ENCODE results near the gene FBXL4. TPM values are rescaled to one million over a fixed set of nuclear protein-coding genes. Genes with fewer than 3 reads are reported as not detected.

The FBXL4 gene
- total and polyA plus RNA-seq, 10 of the 15 experiments (the other 5 are each of a cell fraction or from before 2014, with no cell fraction given): 2.9 to 16.9 (median 7.2) TPM

DNA sequence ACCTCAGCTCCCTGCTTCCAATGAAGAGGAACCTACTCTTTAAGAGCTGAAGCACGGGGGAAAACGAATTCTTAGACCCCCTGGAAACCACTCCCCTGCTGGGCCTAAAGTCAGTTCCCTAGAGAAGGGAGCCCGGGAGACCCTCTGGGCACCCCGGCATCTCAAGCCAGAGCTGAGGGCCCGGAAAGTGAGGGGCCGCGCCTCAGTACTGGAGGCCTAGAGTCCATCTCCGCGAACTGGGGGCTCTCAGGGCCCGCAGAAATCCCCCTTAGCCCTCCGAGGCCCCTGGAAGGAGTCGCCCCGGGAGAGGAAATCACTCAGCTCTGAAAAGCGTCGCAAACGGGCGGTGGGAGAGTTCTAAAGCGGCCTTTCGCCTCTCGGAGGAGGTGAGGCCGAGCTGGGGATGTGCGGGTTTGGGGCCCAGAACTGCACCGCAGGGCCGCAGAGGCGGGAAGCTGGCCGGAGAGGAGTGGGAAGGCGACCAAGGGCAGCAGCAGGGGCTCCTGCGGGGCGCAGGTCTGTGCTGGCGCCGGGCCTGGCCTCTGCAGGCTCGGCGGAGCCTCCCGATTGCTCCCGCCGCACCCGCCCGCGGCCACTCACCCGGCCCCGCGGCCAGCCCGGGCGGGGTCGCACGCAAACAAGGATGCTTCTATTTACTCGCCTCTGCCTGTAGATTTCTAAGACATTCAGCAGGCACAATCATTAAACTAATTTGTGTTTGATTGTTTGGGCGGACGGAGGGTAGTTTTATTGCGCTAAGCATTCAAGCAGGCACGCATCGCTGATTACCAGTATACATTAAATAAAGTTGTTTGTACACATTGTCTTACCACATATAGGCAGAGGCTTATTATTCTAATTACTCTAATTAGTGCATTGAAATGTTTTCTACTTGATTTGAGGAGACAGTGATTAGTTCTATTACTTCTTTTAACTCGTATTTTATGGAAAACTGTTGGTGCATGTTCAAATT lies 104.2 kb downstream of the FBXL4 start:
- ATAC-seq (no peak), DNase-seq (ENCODE audit: low read depth, low spot score) (no peak), FAIRE-seq (no peak)
- Histone ChIP-seq H3K79me2 (ENCODE audit: control insufficient read depth, insufficient read depth, low read length) (no peaks in the 10 kb centered on the region), H3K9me3 (replicated peaks; ENCODE audit: control insufficient read depth, insufficient read depth, low read length) (no peaks in the 10 kb centered on the region), H3K4me3 (no peak overlapping the region), H4K20me1 (ENCODE audit: control insufficient read depth, insufficient read depth) (no peaks in the 10 kb centered on the region), H3K27ac (ENCODE audit: control insufficient read depth, insufficient read depth) (no peak overlapping the region), H3K27me3 (replicated peaks in 1 of 2; ENCODE audit: control insufficient read depth in 2 of 2, insufficient read depth in 2 of 2, low read length in 1 of 2) (peaks cover 8 to 33% of the 10 kb centered on the region in 2 experiments), H3K4me1 (ENCODE audit: control insufficient read depth, insufficient read depth, low read length) (no peaks in the 10 kb centered on the region), H3K4me2 (ENCODE audit: control insufficient read depth, insufficient read depth) (no peak overlapping the region), H3K36me3 (ENCODE audit: control insufficient read depth in 2 of 2, insufficient read depth in 2 of 2, low read length in 1 of 2) (no peaks in the 10 kb centered on the region), H2AFZ (ENCODE audit: control insufficient read depth, low read depth, low read length) (no peak overlapping the region), H3K9ac (ENCODE audit: control insufficient read depth, insufficient read depth, low read length) (no peak overlapping the region)
- SMC1A ChIA-PET (ENCODE audit: uncharacterized antibody, unreplicated experiment): no interaction called here
- in situ Hi-C loops (cut with MboI) (no loop called here), intact Hi-C loops (cut with micrococcal nuclease; ENCODE audit: unreplicated experiment) (loop anchor here (10.0 kb wide), 1 partner anchor 389 kb away; no protein-coding TSS in a partner anchor)
- CTCF ChIA-PET: interaction anchor here (0.6 to 0.7 kb wide), 3 partner anchors 9 to 887 kb away, joined by 3 read pairs; no protein-coding TSS in a partner anchor
- POLR2A ChIA-PET: no interaction called here
- no TSS peak for BruUV-seq (replicated peaks)
- WGBS (ENCODE audit: insufficient coverage, insufficient replicate concordance, low lambda C conversion rate, missing lambda C conversion rate): 31% methylated on average over 45 of the region's 53 CpGs
- RAD21 ChIA-PET (ENCODE audit: unreplicated experiment): no interaction called here
- TF ChIP-seq BHLHE40 (IDR thresholded peaks at IDR 0.05; ENCODE audit: borderline replicate concordance in 1 of 2, low read depth in 2 of 2, low read length in 1 of 2) (no peak), NFIC (IDR thresholded peaks at IDR 0.05; ENCODE audit: low read depth, low read length) (no peak), FOXK2 (IDR thresholded peaks at IDR 0.05) (no peak), CREB1 (IDR thresholded peaks at IDR 0.05; ENCODE audit: low read depth) (no peak), NRF1 (conservative IDR thresholded peaks at IDR 0.05; ENCODE audit: low read depth, low read length) (no peak), ZSCAN29 (IDR thresholded peaks at IDR 0.05) (no peak), E2F8 (IDR thresholded peaks at IDR 0.05; ENCODE audit: low read depth, partially characterized antibody) (no peak), MTA3 (IDR thresholded peaks at IDR 0.05; ENCODE audit: borderline replicate concordance, low read length) (no peak), ZNF592 (IDR thresholded peaks at IDR 0.05) (no peak)
- TF ChIP-seq, protein P1, sequence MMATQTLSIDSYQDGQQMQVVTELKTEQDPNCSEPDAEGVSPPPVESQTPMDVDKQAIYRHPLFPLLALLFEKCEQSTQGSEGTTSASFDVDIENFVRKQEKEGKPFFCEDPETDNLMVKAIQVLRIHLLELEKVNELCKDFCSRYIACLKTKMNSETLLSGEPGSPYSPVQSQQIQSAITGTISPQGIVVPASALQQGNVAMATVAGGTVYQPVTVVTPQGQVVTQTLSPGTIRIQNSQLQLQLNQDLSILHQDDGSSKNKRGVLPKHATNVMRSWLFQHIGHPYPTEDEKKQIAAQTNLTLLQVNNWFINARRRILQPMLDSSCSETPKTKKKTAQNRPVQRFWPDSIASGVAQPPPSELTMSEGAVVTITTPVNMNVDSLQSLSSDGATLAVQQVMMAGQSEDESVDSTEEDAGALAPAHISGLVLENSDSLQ (IDR thresholded peaks at IDR 0.05): no peak
- TF ChIP-seq, protein P2, sequence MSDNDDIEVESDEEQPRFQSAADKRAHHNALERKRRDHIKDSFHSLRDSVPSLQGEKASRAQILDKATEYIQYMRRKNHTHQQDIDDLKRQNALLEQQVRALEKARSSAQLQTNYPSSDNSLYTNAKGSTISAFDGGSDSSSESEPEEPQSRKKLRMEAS (IDR thresholded peaks at IDR 0.05; ENCODE audit: low read depth, low read length): no peak
- TF ChIP-seq, protein P3, sequence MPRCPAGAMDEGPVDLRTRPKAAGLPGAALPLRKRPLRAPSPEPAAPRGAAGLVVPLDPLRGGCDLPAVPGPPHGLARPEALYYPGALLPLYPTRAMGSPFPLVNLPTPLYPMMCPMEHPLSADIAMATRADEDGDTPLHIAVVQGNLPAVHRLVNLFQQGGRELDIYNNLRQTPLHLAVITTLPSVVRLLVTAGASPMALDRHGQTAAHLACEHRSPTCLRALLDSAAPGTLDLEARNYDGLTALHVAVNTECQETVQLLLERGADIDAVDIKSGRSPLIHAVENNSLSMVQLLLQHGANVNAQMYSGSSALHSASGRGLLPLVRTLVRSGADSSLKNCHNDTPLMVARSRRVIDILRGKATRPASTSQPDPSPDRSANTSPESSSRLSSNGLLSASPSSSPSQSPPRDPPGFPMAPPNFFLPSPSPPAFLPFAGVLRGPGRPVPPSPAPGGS (IDR thresholded peaks at IDR 0.05; ENCODE audit: borderline replicate concordance, insufficient read depth, low read depth, low read length, poor library complexity, severe bottlenecking): no peak
